ENCODE data around the gene DUSP22. TPM values are rescaled to one million over a fixed set of nuclear protein-coding genes. Genes with fewer than 3 reads are reported as not detected.

Gene DUSP22
- total RNA-seq, 6 donors from 2014 or later: 49.9 to 108 (median 63.8) TPM

DNA sequence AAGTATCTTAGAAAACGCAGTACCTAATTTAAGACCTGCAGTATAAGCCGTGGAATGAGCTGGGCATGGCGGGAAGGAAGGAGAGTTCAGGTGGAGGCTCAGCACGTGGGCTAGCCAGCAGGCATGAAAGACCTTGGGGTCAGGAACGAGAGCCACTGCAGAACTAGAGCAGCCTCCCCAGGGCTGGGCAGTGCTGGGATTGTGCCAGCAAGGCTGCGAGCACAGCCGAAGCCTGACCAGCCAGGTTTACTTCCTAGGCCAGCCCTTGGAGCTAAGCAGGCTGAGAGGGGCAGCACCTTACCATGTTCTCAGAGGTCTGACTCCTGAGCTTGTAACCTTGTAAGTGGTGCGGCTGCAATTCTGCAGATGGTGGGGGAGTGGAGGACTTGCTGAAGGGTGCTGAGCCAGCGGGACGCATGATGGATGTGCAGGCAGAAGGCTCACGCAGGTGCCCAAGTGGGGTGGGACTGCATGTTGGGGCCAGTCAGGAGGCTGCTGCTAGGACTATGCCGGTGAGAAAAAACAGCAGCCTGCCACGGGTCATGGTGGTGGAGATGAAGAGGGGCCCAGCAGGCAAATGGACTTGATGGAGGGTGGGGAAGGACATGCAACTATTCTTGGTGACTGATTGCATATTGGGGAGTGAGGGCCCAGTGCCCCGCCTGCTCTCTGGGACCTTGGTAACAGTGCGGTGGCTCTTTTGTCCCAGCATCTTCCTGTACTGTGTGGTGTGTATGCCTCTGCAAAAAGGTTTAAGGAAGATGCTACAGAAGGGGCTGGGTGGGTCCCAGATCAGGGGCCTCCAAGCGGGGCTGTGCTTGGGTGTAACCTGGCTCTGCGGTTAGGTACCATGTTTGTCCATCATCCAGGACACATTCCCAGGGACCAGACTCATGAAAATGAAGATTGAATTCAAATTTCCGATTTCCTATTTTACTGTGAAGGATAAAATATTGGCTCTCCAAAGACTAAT is 61.6 kb downstream of the DUSP22 start:
- Histone ChIP-seq H3K36me3 (peaks cover 0 to 19% (median 11%) of the 10 kb centered on the region in 4 donors), H3K4me3 (no peak overlapping the region), H3K27me3 (no peaks in the 10 kb centered on the region), H3K27ac (no peak overlapping the region), H3K4me1 (no peaks in the 10 kb centered on the region), H3K9me3 (no peaks in the 10 kb centered on the region)
- TF ChIP-seq, protein P1, sequence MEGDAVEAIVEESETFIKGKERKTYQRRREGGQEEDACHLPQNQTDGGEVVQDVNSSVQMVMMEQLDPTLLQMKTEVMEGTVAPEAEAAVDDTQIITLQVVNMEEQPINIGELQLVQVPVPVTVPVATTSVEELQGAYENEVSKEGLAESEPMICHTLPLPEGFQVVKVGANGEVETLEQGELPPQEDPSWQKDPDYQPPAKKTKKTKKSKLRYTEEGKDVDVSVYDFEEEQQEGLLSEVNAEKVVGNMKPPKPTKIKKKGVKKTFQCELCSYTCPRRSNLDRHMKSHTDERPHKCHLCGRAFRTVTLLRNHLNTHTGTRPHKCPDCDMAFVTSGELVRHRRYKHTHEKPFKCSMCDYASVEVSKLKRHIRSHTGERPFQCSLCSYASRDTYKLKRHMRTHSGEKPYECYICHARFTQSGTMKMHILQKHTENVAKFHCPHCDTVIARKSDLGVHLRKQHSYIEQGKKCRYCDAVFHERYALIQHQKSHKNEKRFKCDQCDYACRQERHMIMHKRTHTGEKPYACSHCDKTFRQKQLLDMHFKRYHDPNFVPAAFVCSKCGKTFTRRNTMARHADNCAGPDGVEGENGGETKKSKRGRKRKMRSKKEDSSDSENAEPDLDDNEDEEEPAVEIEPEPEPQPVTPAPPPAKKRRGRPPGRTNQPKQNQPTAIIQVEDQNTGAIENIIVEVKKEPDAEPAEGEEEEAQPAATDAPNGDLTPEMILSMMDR (IDR thresholded peaks at IDR 0.05): no peak
- TF ChIP-seq POLR2AphosphoS5 (IDR thresholded peaks at IDR 0.05): no peak
- TF ChIP-seq POLR2A (IDR thresholded peaks at IDR 0.05): no peak
- no peak for TF ChIP-seq EP300 (IDR thresholded peaks at IDR 0.05)
- DNase-seq (peak in 1 of 2 donors; percentile 61), ATAC-seq (ENCODE audit: low FRiP score in 2 of 2) (no peak)
- whole genome bisulfite sequencing, 2 donors: 84 to 87% methylated on average over 18 of the region's 18 CpGs

DNA sequence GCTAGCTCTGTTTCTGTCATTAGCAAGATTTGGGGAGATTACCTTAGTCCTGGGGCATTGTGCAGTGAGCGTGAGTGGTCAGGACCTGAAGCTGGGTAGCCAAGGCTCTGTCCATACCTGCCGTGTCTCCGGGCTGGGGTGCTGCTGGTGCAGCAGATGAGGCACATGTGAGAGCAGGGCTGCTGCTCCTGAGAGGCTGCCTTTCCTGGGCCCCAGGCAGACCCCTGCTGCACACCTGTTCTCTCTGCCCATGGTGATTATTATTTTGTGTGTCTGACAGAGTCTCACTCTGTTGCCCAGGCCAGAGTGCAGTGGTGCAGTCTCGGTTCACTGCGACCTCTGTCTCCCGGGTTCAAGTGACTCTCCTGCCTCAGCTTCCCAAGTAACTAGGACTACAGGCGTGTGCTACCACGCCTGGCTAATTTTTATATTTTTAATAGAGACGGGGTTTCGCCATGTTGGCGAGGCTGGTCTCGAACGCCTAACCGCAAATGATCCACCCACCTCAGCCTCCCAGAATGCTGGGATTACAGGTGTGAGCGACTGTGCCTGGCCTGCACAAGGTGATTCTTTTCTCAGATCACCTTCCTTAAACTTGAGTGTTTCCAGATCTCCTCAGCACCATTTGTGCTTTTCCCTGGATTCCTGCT is 62.5 kb downstream of the DUSP22 start:
- Histone ChIP-seq H3K36me3 (peaks cover 0 to 11% (median 8%) of the 10 kb centered on the region in 4 donors), H3K4me3 (no peak overlapping the region), H3K9me3 (no peaks in the 10 kb centered on the region), H3K4me1 (no peaks in the 10 kb centered on the region), H3K27ac (no peak overlapping the region), H3K27me3 (no peaks in the 10 kb centered on the region)
- no peak for TF ChIP-seq POLR2A (IDR thresholded peaks at IDR 0.05)
- TF ChIP-seq EP300 (IDR thresholded peaks at IDR 0.05): no peak
- TF ChIP-seq, protein P1 (IDR thresholded peaks at IDR 0.05): no peak
- no peak for TF ChIP-seq POLR2AphosphoS5 (IDR thresholded peaks at IDR 0.05)
- DNase-seq (peak in 1 of 2 donors; percentile 69), ATAC-seq (ENCODE audit: low FRiP score in 2 of 2) (no peak)
- WGBS, 2 donors: 91 to 93% methylated on average over 15 of the region's 15 CpGs

DNA sequence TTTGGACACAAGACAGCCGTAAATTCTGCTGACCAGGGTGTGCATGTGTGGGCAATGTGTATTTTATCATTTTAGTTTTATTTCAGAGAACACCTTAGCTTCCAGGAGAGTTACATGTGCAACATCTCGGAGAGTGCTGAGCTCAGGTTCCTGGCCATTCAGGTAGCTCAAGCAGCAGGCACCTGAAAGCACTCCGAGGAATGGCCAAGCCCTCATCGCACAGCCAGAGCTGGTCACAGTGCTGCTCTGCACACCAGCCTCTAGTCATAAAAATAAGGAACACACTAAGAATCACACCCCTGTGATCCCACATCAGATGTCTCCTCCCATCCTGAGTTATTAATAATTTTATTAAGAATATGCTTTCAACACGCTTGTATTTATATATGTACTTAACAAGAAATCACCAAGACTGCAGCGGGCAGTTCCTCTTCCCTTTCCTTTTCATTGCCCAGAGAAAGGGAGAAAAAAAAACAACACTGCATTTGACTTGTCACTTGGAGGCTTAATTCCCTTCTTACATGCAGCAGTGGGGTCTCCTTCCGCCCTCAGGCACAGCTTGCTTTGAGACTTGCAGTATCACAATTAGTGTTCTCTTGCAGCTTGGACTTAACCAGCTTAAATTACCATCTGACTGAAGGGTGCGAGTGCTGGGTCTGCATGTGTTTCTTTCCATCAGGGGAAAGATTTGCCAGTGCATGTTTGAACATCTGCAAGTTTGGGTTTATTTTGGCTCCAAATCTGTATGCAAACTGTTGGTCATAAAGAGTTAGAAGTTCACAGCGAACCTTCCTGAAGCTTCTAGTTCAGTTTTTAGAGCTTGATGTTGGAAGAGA is 63.3 kb downstream of the DUSP22 start:
- no peaks in the 10 kb centered on the region for H3K9me3 ChIP-seq
- no peaks in the 10 kb centered on the region for H3K4me1 ChIP-seq
- H3K27me3 ChIP-seq: no peaks in the 10 kb centered on the region
- TF ChIP-seq POLR2A (IDR thresholded peaks at IDR 0.05) (no peak), EP300 (IDR thresholded peaks at IDR 0.05) (no peak), POLR2AphosphoS5 (IDR thresholded peaks at IDR 0.05) (no peak)
- TF ChIP-seq, protein P1 (IDR thresholded peaks at IDR 0.05): no peak
- no peak for ATAC-seq (ENCODE audit: low FRiP score in 2 of 2)
- no peak for DNase-seq
- peaks cover 0 to 11% (median 8%) of the 10 kb centered on the region in 4 donors for H3K36me3 ChIP-seq
- 80 to 83% methylated on average over 9 of the region's 9 CpGs for WGBS, 2 donors
- H3K4me3 ChIP-seq: no peak overlapping the region
- H3K27ac ChIP-seq: no peak overlapping the region

DNA sequence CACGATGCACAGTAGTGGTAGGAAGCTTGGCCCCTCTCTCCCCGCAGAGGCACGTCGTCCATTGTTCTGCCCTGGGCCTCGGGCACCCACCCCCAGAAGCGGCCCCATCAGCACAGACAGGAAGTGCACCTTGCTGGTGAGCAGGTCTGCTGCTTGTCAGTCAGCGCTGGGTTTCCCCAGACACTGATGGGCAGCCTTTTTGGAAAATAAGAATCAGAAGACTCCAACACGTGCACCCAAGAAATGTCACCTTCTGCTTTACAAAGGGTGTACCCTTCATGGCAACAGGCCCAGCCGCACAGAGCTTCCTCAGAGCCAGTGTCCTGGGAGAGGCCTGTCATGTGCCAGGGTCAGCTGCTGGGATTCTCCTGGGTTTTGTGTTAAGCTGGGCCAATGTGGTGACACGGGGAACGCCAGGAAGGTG is 64.6 kb downstream of the DUSP22 start:
- TF ChIP-seq POLR2AphosphoS5 (IDR thresholded peaks at IDR 0.05): no peak
- no peak for TF ChIP-seq POLR2A (IDR thresholded peaks at IDR 0.05)
- TF ChIP-seq EP300 (IDR thresholded peaks at IDR 0.05): no peak
- TF ChIP-seq, protein P1 (IDR thresholded peaks at IDR 0.05): no peak
- Histone ChIP-seq H3K27me3 (no peaks in the 10 kb centered on the region), H3K36me3 (peaks cover 0 to 10% (median 3%) of the 10 kb centered on the region in 4 donors), H3K27ac (no peak overlapping the region), H3K4me3 (no peak overlapping the region), H3K4me1 (no peaks in the 10 kb centered on the region), H3K9me3 (no peaks in the 10 kb centered on the region)
- WGBS, 2 donors: 87 to 90% methylated on average over 11 of the region's 11 CpGs
- no peak for ATAC-seq (ENCODE audit: low FRiP score in 2 of 2)
- peak in 1 of 2 donors; percentile 82 for DNase-seq

Measured in upper lobe of left lung (tissue), 6 donors.